Smooth muscle cell (in vitro differentiated cells): ENCODE results near the gene ZFAND3. TPM values are rescaled to one million over a fixed set of nuclear protein-coding genes. Genes with fewer than 3 reads are reported as not detected.

Experiments used
- DNase-seq: peaks from one replicate; lab custom pipeline; 2025; ENCODE audit not compliant: unreplicated experiment; lab: John Stamatoyannopoulos, UW
- H2AFZ ChIP-seq: fragments of 200-600 bp; sonication (generic); 2 replicates; pipeline ENCODE4 v1.6.0; 2016; ENCODE audit warnings: antibody characterized with exemption, low read depth, mild to moderate bottlenecking
- H3F3A ChIP-seq: fragments of 200-600 bp; sonication (generic); 2 replicates; pipeline ENCODE4 v1.6.0; 2017; ENCODE audit warnings: antibody characterized with exemption, low read depth
- H3K27ac ChIP-seq: fragments of 200-600 bp; sonication (generic); 2 replicates; pipeline ENCODE4 v1.5.1; 2016; ENCODE audit warnings: low read depth, mild to moderate bottlenecking
- H3K27me3 ChIP-seq: fragments of 200-600 bp; sonication (generic); 2 replicates; pipeline ENCODE4 v1.6.1; 2016; ENCODE audit warnings: low read depth, mild to moderate bottlenecking
- H3K36me3 ChIP-seq: fragments of 200-600 bp; sonication (generic); 2 replicates; pipeline ENCODE4 v1.5.1; 2016; ENCODE audit warnings: low read depth
- H3K4me1 ChIP-seq: fragments of 200-600 bp; sonication (generic); 2 replicates; pipeline ENCODE4 v1.5.1; 2016; ENCODE audit warnings: low read depth
- H3K4me2 ChIP-seq: fragments of 200-600 bp; sonication (generic); 2 replicates; pipeline ENCODE4 v1.6.0; 2016; ENCODE audit warnings: mild to moderate bottlenecking
- H3K4me3 ChIP-seq: fragments of 200-600 bp; sonication (generic); 2 replicates; pipeline ENCODE4 v1.5.1; 2016; ENCODE audit warnings: mild to moderate bottlenecking
- H3K79me2 ChIP-seq: fragments of 200-600 bp; sonication (generic); 2 replicates; pipeline ENCODE4 v1.6.0; 2016; ENCODE audit warnings: low read depth, mild to moderate bottlenecking
- H3K9ac ChIP-seq: fragments of 200-600 bp; sonication (generic); 2 replicates; pipeline ENCODE4 v1.6.0; 2016; ENCODE audit warnings: low read depth
- H3K9me3 ChIP-seq: fragments of 200-600 bp; sonication (generic); replicated peaks from 2 replicates; pipeline ENCODE4 v1.5.1; 2016; ENCODE audit warnings: low read depth
- H4K20me1 ChIP-seq: fragments of 200-600 bp; sonication (generic); 2 replicates; pipeline ENCODE4 v1.6.0; 2016; ENCODE audit warnings: low read depth
- WGBS: methylation state at CpG from one replicate; pipeline ENCODE4 v1.1.7; 2016; ENCODE audit warnings: low lambda C conversion rate; 5-methylcytosine and 5-hydroxymethylcytosine counted together
- polyA plus RNA-seq: library from polyadenylated mRNA; unstranded; fragments of >200 nt; fragmentation: Nextera tagmentation; extraction: Ambion mirVana; gene quantifications from 2 replicates; pipeline ENCODE4 v1.2.1, GENCODE V29; 2016
- total RNA-seq: library from RNA; depleted of rRNA; stranded (reverse); fragments of >200 nt; gene quantifications from 2 replicates; pipeline ENCODE4 v1.2.3, GENCODE V29; 2014
- TF ChIP-seq, protein P1 (sequence below): fragments of 200-600 bp; sonication (generic); IDR thresholded peaks from 2 replicates; pipeline ENCODE4 v1.5.1; 2017; ENCODE audit warnings: borderline replicate concordance, mild to moderate bottlenecking, antibody characterized with exemption; ENCODE audit not compliant: insufficient read depth, poor library complexity, severe bottlenecking

Gene ZFAND3
- total and polyA plus RNA-seq, 2 experiments from 2014 or later: 27.6 to 40.5 TPM

DNA sequence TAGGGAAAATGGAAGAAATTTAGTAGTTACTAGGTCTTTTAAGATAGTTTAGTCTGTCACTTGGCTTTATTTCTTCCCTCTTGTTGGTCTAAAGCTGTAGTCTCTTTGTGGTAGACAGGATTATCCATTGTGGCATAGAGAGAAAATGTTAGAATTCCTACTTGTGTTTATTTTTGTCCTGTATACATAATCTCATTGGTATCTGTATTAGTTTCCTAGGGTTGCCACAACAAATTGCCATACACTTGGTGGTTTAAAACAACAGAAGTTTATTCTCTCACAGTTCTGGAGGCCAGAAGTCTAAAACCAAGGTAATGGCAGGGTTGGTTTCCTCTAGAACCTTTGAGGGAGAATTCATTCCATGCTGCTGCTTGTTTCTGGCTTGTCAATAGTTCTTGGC, 119.4 kb downstream of the ZFAND3 start:
- Histone ChIP-seq H3K9ac (peak overlapping the region; percentile 84), H3F3A (peaks cover 24% of the 10 kb centered on the region), H3K79me2 (peaks cover 93% of the 10 kb centered on the region), H3K36me3 (no peaks in the 10 kb centered on the region), H3K4me1 (peaks cover 31% of the 10 kb centered on the region), H3K4me2 (peak overlapping the region; percentile 33), H3K9me3 (no peaks in the 10 kb centered on the region), H3K4me3 (no peak overlapping the region), H3K27me3 (no peaks in the 10 kb centered on the region), H2AFZ (no peak overlapping the region), H4K20me1 (peaks cover 98% of the 10 kb centered on the region), H3K27ac (peak overlapping the region; percentile 90)
- no peak for DNase-seq
- TF ChIP-seq, protein P1, sequence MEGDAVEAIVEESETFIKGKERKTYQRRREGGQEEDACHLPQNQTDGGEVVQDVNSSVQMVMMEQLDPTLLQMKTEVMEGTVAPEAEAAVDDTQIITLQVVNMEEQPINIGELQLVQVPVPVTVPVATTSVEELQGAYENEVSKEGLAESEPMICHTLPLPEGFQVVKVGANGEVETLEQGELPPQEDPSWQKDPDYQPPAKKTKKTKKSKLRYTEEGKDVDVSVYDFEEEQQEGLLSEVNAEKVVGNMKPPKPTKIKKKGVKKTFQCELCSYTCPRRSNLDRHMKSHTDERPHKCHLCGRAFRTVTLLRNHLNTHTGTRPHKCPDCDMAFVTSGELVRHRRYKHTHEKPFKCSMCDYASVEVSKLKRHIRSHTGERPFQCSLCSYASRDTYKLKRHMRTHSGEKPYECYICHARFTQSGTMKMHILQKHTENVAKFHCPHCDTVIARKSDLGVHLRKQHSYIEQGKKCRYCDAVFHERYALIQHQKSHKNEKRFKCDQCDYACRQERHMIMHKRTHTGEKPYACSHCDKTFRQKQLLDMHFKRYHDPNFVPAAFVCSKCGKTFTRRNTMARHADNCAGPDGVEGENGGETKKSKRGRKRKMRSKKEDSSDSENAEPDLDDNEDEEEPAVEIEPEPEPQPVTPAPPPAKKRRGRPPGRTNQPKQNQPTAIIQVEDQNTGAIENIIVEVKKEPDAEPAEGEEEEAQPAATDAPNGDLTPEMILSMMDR: no peak

GRCh38 chr6:37940074-37940847, 120.7 kb downstream of the ZFAND3 start:
- Histone ChIP-seq H3K27ac (peak overlapping the region; percentile 90), H3F3A (peaks cover 24% of the 10 kb centered on the region), H3K9ac (no peak overlapping the region), H3K79me2 (peaks cover 93% of the 10 kb centered on the region), H2AFZ (no peak overlapping the region), H3K4me3 (no peak overlapping the region), H4K20me1 (peaks cover 98% of the 10 kb centered on the region), H3K4me1 (peaks cover 31% of the 10 kb centered on the region), H3K4me2 (no peak overlapping the region), H3K27me3 (no peaks in the 10 kb centered on the region), H3K36me3 (no peaks in the 10 kb centered on the region), H3K9me3 (no peaks in the 10 kb centered on the region)
- TF ChIP-seq, protein P1: no peak
- 91% methylated on average over 3 of the region's 3 CpGs for WGBS
- DNase-seq: no peak

DNA sequence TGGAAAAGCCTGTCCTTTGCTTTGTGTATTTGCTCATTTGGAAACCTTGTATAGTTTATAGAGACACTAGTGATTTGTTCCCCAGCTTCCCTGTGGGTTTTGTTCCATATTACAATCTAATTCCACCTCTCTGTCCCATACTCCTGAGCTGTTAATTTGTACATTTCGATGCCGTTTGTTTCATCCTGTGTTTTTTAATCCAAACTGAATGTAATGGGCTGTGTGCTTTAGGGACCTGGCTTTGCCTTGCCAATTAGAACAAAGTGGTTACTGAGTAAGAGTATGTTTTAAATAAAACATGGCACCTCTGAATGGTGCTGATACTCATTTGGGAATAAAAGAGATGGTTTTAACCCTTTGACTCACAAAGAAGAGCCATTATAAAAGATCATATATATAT, 122.3 kb downstream of the ZFAND3 start:
- Histone ChIP-seq H3K4me2 (no peak overlapping the region), H3K27ac (no peak overlapping the region), H2AFZ (no peak overlapping the region), H3K9me3 (no peaks in the 10 kb centered on the region), H3K9ac (no peak overlapping the region), H3K36me3 (no peaks in the 10 kb centered on the region), H3K79me2 (peaks cover 93% of the 10 kb centered on the region), H3K4me3 (no peak overlapping the region), H3K27me3 (no peaks in the 10 kb centered on the region), H3K4me1 (peaks cover 31% of the 10 kb centered on the region), H4K20me1 (peaks cover 98% of the 10 kb centered on the region), H3F3A (peaks cover 15% of the 10 kb centered on the region)
- TF ChIP-seq, protein P1: no peak
- DNase-seq: no peak
- 100% methylated on average over 2 of the region's 2 CpGs for WGBS
